GM23338 (cell line): ENCODE results near the gene SIRT2. TPM values are rescaled to one million over a fixed set of nuclear protein-coding genes. Genes with fewer than 3 reads are reported as not detected.
"Not testable (repeated sequence)": the region's sequence is repeated elsewhere in the genome, so short reads cannot be mapped to it uniquely, and the experiment has no call there.

Experiments
- ATAC-seq: fragments of 200-7000 bp; cut with Tn5 transposase; 3 replicates; pipeline ENCODE4 v1.9.1; 2020
- DNase-seq: peaks from one replicate; pipeline ENCODE4 v3.0.0-alpha.2; 2015; ENCODE audit warnings: low spot score
- H2AFZ ChIP-seq: fragments of 200-600 bp; sonication (generic); 2 replicates; pipeline ENCODE4 v1.8.0; 2016; ENCODE audit warnings: antibody characterized with exemption, mild to moderate bottlenecking, moderate library complexity
- H3F3A ChIP-seq: fragments of 200-600 bp; sonication (generic); replicated peaks from 2 replicates; pipeline ENCODE4 v1.8.0; 2017; ENCODE audit warnings: antibody characterized with exemption, mixed run types, low read depth
- H3K27ac ChIP-seq: fragments of 200-600 bp; sonication (generic); 2 replicates; pipeline ENCODE4 v1.6.1; 2016; ENCODE audit warnings: low read depth
- H3K27me3 ChIP-seq: fragments of 200-600 bp; sonication (generic); 2 replicates; pipeline ENCODE4 v1.8.0; 2016; ENCODE audit warnings: mild to moderate bottlenecking, mixed run types, moderate library complexity; ENCODE audit not compliant: insufficient read depth
- H3K36me3 ChIP-seq: fragments of 200-600 bp; sonication (generic); 2 replicates; pipeline ENCODE4 v1.8.0; 2016; ENCODE audit warnings: mild to moderate bottlenecking; ENCODE audit not compliant: insufficient read depth
- H3K4me1 ChIP-seq: fragments of 200-600 bp; sonication (generic); 2 replicates; pipeline ENCODE4 v1.8.0; 2016; ENCODE audit warnings: mild to moderate bottlenecking, moderate library complexity; ENCODE audit not compliant: insufficient read depth
- H3K4me2 ChIP-seq: fragments of 200-600 bp; sonication (generic); 2 replicates; pipeline ENCODE4 v1.7.1; 2017; ENCODE audit warnings: mixed run types
- H3K4me3 ChIP-seq: fragments of 200-600 bp; sonication (generic); 2 replicates; pipeline ENCODE4 v1.6.1; 2016; ENCODE audit warnings: mixed run types
- H3K79me2 ChIP-seq: fragments of 200-600 bp; sonication (generic); replicated peaks from 2 replicates; pipeline ENCODE4 v1.8.0; 2017; ENCODE audit warnings: mild to moderate bottlenecking; ENCODE audit not compliant: insufficient read depth
- H3K9me2 ChIP-seq: fragments of 200-600 bp; sonication (generic); 2 replicates; pipeline ENCODE4 v1.8.0; 2017; ENCODE audit not compliant: insufficient read depth
- H4K20me1 ChIP-seq: fragments of 200-600 bp; sonication (generic); replicated peaks from 2 replicates; pipeline ENCODE4 v1.8.0; 2017; ENCODE audit warnings: mild to moderate bottlenecking; ENCODE audit not compliant: insufficient read depth
- H3K27ac Mint-ChIP-seq: 2 replicates; pipeline ENCODE4 v1.8.0; 2020; ENCODE audit warnings: inconsistent platforms, mild to moderate bottlenecking, moderate library complexity, mixed read lengths
- H3K27me3 Mint-ChIP-seq: 3 replicates; pipeline ENCODE4 v1.8.0; 2022; ENCODE audit warnings: low read depth, mild to moderate bottlenecking, moderate library complexity, mixed read lengths, inconsistent platforms; ENCODE audit not compliant: insufficient read depth, poor library complexity
- H3K36me3 Mint-ChIP-seq: 3 replicates; pipeline ENCODE4 v1.8.0; 2021; ENCODE audit warnings: low read depth, mild to moderate bottlenecking, inconsistent platforms, moderate library complexity, mixed read lengths
- H3K4me1 Mint-ChIP-seq: 3 replicates; pipeline ENCODE4 v1.8.0; 2020; ENCODE audit warnings: mild to moderate bottlenecking, inconsistent platforms, mixed read lengths
- H3K4me3 Mint-ChIP-seq: 3 replicates; pipeline ENCODE4 v1.8.0; 2021; ENCODE audit warnings: moderate library complexity, mild to moderate bottlenecking, inconsistent platforms, mixed read lengths
- H3K9me3 Mint-ChIP-seq: 3 replicates; pipeline ENCODE4 v1.8.0; 2020; ENCODE audit warnings: moderate library complexity, mild to moderate bottlenecking, inconsistent platforms, mixed read lengths
- EZH2 ChIP-seq: fragments of 200-600 bp; sonication (generic); IDR thresholded peaks from one replicate; pipeline ENCODE4 v1.8.0; 2017; ENCODE audit warnings: antibody characterized with exemption, mild to moderate bottlenecking, low read depth; ENCODE audit not compliant: unreplicated experiment
- STAT1 ChIP-seq: IDR thresholded peaks from one replicate; pipeline ENCODE4 v1.6.1; 2016; ENCODE audit warnings: antibody characterized with exemption; ENCODE audit not compliant: unreplicated experiment
- ZNF114 ChIP-seq: fragments of 250-450 bp; sonication (Bioruptor Pico); IDR thresholded peaks from 2 replicates; pipeline ENCODE4 v1.5.0; 2020; ENCODE audit warnings: mild to moderate bottlenecking, moderate library complexity
- polyA plus RNA-seq: library from polyadenylated mRNA; unstranded; fragments of >200 nt; fragmentation: Nextera tagmentation; extraction: Ambion mirVana; gene quantifications from 2 replicates; pipeline ENCODE4 v1.2.1, GENCODE V29; 2016
- total RNA-seq: library from RNA; depleted of rRNA; stranded (reverse); fragments of >200 nt; shearing (Covaris generic); gene quantifications from 2 replicates; pipeline ENCODE4 v1.2.3, GENCODE V29; 2014
- TF ChIP-seq, protein P1 (sequence below): IDR thresholded peaks from one replicate; pipeline ENCODE4 v1.6.1; 2018; ENCODE audit warnings: antibody characterized with exemption; ENCODE audit not compliant: unreplicated experiment
- TF ChIP-seq, protein P2 (sequence below): fragments of 250-450 bp; sonication (Bioruptor Pico); IDR thresholded peaks from 2 replicates; pipeline ENCODE4 v1.5.0; 2020; ENCODE audit warnings: mild to moderate bottlenecking, moderate library complexity

The SIRT2 gene
- total and polyA plus RNA-seq, 2 experiments from 2014 or later: 2.7 to 8.4 TPM

DNA sequence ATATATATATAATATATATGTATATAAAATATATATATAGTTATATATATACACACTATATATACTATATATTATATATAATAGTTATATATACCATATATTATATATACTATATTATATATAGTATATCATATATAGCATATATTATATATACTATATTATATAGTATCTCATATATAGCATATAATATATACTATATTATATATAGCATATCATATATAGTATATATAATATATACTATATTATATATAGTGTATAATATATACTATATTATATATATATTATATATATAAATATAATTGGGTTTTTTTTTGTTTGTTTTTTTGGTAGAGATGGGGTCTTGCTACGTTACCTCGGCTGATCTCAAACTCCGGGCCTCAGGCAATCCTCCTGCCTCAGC lies 38.0 kb downstream of the SIRT2 start (continued):
- TF ChIP-seq, protein P1, sequence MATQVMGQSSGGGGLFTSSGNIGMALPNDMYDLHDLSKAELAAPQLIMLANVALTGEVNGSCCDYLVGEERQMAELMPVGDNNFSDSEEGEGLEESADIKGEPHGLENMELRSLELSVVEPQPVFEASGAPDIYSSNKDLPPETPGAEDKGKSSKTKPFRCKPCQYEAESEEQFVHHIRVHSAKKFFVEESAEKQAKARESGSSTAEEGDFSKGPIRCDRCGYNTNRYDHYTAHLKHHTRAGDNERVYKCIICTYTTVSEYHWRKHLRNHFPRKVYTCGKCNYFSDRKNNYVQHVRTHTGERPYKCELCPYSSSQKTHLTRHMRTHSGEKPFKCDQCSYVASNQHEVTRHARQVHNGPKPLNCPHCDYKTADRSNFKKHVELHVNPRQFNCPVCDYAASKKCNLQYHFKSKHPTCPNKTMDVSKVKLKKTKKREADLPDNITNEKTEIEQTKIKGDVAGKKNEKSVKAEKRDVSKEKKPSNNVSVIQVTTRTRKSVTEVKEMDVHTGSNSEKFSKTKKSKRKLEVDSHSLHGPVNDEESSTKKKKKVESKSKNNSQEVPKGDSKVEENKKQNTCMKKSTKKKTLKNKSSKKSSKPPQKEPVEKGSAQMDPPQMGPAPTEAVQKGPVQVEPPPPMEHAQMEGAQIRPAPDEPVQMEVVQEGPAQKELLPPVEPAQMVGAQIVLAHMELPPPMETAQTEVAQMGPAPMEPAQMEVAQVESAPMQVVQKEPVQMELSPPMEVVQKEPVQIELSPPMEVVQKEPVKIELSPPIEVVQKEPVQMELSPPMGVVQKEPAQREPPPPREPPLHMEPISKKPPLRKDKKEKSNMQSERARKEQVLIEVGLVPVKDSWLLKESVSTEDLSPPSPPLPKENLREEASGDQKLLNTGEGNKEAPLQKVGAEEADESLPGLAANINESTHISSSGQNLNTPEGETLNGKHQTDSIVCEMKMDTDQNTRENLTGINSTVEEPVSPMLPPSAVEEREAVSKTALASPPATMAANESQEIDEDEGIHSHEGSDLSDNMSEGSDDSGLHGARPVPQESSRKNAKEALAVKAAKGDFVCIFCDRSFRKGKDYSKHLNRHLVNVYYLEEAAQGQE: no peak
- no peak for TF ChIP-seq STAT1
- no peak for TF ChIP-seq EZH2
- no peak for TF ChIP-seq ZNF114
- TF ChIP-seq, protein P2, sequence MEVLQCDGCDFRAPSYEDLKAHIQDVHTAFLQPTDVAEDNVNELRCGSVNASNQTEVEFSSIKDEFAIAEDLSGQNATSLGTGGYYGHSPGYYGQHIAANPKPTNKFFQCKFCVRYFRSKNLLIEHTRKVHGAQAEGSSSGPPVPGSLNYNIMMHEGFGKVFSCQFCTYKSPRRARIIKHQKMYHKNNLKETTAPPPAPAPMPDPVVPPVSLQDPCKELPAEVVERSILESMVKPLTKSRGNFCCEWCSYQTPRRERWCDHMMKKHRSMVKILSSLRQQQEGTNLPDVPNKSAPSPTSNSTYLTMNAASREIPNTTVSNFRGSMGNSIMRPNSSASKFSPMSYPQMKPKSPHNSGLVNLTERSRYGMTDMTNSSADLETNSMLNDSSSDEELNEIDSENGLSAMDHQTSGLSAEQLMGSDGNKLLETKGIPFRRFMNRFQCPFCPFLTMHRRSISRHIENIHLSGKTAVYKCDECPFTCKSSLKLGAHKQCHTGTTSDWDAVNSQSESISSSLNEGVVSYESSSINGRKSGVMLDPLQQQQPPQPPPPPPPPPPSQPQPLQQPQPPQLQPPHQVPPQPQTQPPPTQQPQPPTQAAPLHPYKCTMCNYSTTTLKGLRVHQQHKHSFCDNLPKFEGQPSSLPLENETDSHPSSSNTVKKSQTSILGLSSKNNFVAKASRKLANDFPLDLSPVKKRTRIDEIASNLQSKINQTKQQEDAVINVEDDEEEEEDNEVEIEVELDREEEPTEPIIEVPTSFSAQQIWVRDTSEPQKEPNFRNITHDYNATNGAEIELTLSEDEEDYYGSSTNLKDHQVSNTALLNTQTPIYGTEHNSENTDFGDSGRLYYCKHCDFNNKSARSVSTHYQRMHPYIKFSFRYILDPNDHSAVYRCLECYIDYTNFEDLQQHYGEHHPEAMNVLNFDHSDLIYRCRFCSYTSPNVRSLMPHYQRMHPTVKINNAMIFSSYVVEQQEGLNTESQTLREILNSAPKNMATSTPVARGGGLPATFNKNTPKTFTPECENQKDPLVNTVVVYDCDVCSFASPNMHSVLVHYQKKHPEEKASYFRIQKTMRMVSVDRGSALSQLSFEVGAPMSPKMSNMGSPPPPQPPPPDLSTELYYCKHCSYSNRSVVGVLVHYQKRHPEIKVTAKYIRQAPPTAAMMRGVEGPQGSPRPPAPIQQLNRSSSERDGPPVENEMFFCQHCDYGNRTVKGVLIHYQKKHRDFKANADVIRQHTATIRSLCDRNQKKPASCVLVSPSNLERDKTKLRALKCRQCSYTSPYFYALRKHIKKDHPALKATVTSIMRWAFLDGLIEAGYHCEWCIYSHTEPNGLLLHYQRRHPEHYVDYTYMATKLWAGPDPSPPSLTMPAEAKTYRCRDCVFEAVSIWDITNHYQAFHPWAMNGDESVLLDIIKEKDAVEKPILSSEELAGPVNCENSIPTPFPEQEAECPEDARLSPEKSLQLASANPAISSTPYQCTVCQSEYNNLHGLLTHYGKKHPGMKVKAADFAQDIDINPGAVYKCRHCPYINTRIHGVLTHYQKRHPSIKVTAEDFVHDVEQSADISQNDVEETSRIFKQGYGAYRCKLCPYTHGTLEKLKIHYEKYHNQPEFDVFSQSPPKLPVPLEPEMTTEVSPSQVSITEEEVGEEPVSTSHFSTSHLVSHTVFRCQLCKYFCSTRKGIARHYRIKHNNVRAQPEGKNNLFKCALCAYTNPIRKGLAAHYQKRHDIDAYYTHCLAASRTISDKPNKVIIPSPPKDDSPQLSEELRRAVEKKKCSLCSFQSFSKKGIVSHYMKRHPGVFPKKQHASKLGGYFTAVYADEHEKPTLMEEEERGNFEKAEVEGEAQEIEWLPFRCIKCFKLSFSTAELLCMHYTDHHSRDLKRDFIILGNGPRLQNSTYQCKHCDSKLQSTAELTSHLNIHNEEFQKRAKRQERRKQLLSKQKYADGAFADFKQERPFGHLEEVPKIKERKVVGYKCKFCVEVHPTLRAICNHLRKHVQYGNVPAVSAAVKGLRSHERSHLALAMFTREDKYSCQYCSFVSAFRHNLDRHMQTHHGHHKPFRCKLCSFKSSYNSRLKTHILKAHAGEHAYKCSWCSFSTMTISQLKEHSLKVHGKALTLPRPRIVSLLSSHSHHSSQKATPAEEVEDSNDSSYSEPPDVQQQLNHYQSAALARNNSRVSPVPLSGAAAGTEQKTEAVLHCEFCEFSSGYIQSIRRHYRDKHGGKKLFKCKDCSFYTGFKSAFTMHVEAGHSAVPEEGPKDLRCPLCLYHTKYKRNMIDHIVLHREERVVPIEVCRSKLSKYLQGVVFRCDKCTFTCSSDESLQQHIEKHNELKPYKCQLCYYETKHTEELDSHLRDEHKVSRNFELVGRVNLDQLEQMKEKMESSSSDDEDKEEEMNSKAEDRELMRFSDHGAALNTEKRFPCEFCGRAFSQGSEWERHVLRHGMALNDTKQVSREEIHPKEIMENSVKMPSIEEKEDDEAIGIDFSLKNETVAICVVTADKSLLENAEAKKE: no peak

- not testable (repeated sequence) for H3K27me3 Mint-ChIP-seq, H3K4me1 ChIP-seq, H3K9me2 ChIP-seq, H3K27ac ChIP-seq, H2AFZ ChIP-seq, H3K79me2 ChIP-seq, ATAC-seq, H3F3A ChIP-seq, H3K4me2 ChIP-seq, H3K36me3 ChIP-seq, H3K4me1 Mint-ChIP-seq, H3K4me3 Mint-ChIP-seq, H3K27me3 ChIP-seq, DNase-seq, H4K20me1 ChIP-seq, H3K4me3 ChIP-seq, H3K27ac Mint-ChIP-seq, H3K36me3 Mint-ChIP-seq
- peaks cover 16% of the 10 kb centered on the region for H3K9me3 Mint-ChIP-seq
Measured at GRCh38 chr19:38859631-38860204, 39.7 kb downstream of the SIRT2 start.
